Measurements from ENCODE around the gene CCDC172.

CCDC172 gene

GRCh38 chr10:116324227-116324950 lies at the start of gene CCDC172:
Gene CCDC172 (plus strand): TSS chr10:116324448. CDS start chr10:116325012, 564 bp downstream.
- FAIRE-seq (no peak), DNase-seq (ENCODE audit: insufficient read length, low spot score) (no peak)

- DNase-seq (ENCODE audit: insufficient read length, low spot score) = no peak
- FAIRE-seq = no peak
Measured at GRCh38 chr10:116276981-116277380, 47.3 kb upstream of the CCDC172 start.

- no peak for DNase-seq (ENCODE audit: insufficient read length, low spot score)
- no peak for FAIRE-seq
Measured at GRCh38 chr10:116278846-116279245, 45.4 kb upstream of the CCDC172 start.

GRCh38 chr10:116281775-116282174 lies 42.5 kb upstream of the CCDC172 start:
- FAIRE-seq (no peak), DNase-seq (ENCODE audit: insufficient read length, low spot score) (no peak)

- FAIRE-seq (no peak), DNase-seq (ENCODE audit: insufficient read length, low spot score) (no peak)
Measured at GRCh38 chr10:116286626-116287200, 37.5 kb upstream of the CCDC172 start.

GRCh38 chr10:116287906-116288501 lies 36.2 kb upstream of the CCDC172 start:
- FAIRE-seq (no peak), DNase-seq (ENCODE audit: insufficient read length, low spot score) (no peak)

- FAIRE-seq (no peak), DNase-seq (ENCODE audit: insufficient read length, low spot score) (no peak)
Measured at GRCh38 chr10:116289652-116290051, 34.6 kb upstream of the CCDC172 start.

GRCh38 chr10:116292493-116292892 lies 31.8 kb upstream of the CCDC172 start:
- DNase-seq (ENCODE audit: insufficient read length, low spot score) = no peak
- no peak for FAIRE-seq

- FAIRE-seq (no peak), DNase-seq (ENCODE audit: insufficient read length, low spot score) (no peak)
Measured at GRCh38 chr10:116296291-116296721, 27.9 kb upstream of the CCDC172 start.

- DNase-seq (ENCODE audit: insufficient read length, low spot score) (no peak), FAIRE-seq (no peak)
Measured at GRCh38 chr10:116298586-116298985, 25.7 kb upstream of the CCDC172 start.

GRCh38 chr10:116300542-116300941 lies 23.7 kb upstream of the CCDC172 start:
- DNase-seq (ENCODE audit: insufficient read length, low spot score) (no peak), FAIRE-seq (no peak)

- FAIRE-seq = no peak
- DNase-seq (ENCODE audit: insufficient read length, low spot score) = no peak
Measured at GRCh38 chr10:116304923-116305322, 19.3 kb upstream of the CCDC172 start.

- FAIRE-seq = no peak
Measured at GRCh38 chr10:116306847-116307246, 17.4 kb upstream of the CCDC172 start.

GRCh38 chr10:116307455-116307854 lies 16.8 kb upstream of the CCDC172 start:
- FAIRE-seq (no peak), DNase-seq (ENCODE audit: insufficient read length, low spot score) (no peak)

More at GRCh38 chr10:116306847-116307246, 17.4 kb upstream of the CCDC172 start:
- no peak for DNase-seq (ENCODE audit: insufficient read length, low spot score)

- FAIRE-seq (no peak), DNase-seq (ENCODE audit: insufficient read length, low spot score) (no peak)
Measured at GRCh38 chr10:116311016-116311415, 13.2 kb upstream of the CCDC172 start.

GRCh38 chr10:116311706-116312490 lies 12.3 kb upstream of the CCDC172 start:
- FAIRE-seq = no peak
- no peak for DNase-seq (ENCODE audit: insufficient read length, low spot score)

GRCh38 chr10:116312548-116312947 lies 11.7 kb upstream of the CCDC172 start:
- FAIRE-seq = no peak
- no peak for DNase-seq (ENCODE audit: insufficient read length, low spot score)

- DNase-seq (ENCODE audit: insufficient read length, low spot score) (no peak), FAIRE-seq (no peak)
Measured at GRCh38 chr10:116316503-116316902, 7.7 kb upstream of the CCDC172 start.

GRCh38 chr10:116324951-116325635 lies 845 bp downstream of the CCDC172 start:
- DNase-seq (ENCODE audit: insufficient read length, low spot score) (no peak), FAIRE-seq (no peak)

- FAIRE-seq (no peak), DNase-seq (ENCODE audit: insufficient read length, low spot score) (no peak)
Measured at GRCh38 chr10:116325987-116326386, 1.7 kb downstream of the CCDC172 start.

GRCh38 chr10:116329153-116329552 lies 4.9 kb downstream of the CCDC172 start:
- DNase-seq (ENCODE audit: insufficient read length, low spot score) (no peak), FAIRE-seq (peak; percentile 26)

Measured in GM19239 (cell line).